Measurements from ENCODE around the gene IL1RAPL1.

IL1RAPL1 gene

DNA sequence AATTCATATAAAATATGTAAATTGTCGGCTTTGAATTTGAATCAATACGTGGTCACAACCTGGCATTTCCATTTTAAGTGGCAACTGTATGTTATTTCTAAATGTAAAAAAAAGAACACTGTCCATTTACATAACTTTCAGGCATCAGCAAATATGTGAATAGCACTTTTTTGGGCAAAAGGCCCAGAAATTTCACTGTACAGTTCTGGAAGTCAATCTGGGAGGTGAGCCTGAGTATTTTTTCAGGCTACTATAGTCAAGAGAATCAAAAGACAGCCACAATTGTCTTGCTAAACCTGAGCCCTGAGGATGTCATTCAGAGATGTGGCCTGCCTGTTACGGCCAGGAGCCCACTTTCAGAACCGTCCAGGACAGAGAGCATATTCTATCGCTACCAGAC is 1084.2 kb downstream of the IL1RAPL1 start:
- DNase-seq = no peak

DNA sequence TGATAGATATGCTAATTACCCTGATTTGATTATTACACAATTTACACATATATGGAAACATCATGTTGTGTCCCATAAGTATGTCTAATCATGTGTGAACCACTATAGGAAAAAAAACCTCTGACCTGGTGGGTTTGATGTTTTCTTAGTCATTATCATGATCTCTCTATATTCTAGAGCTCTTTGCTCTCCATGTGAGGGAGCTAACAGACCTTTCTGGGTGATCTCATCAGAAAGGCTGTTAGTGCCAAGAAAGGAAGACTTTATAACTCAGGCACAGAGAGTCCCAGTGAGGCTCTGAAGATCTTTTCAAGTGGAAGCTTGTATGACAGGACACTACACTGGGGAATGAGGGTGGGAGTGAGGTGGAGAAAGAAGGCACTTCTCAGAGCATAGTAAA is 1100.4 kb downstream of the IL1RAPL1 start:
- no peak for DNase-seq

DNA sequence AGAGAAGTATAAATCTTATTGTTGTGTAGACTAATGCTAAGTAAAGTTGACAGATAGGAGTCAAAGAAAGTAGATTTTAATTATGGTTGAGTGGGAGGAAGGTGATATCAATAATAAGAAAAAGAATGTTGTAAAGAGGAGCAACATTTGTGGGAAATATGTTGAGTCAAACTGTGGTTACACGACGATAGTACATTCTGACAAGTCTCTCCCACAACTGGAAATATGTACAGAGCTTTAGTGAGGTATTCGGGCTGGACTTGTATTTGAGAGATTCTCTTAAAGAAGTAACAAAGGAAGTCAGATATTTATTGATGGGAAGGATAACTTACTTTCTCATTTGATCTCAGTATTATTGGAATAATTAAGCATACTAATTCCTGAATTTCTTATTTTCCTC is 1102.8 kb downstream of the IL1RAPL1 start:
- no peak for DNase-seq

- no peak for DNase-seq
Observed at GRCh38 chrX:29691044-29691443, 1103.8 kb downstream of the IL1RAPL1 start.

GRCh38 chrX:29693912-29694311 is 1106.7 kb downstream of the IL1RAPL1 start:
- DNase-seq = no peak

- no peak for DNase-seq
Observed at GRCh38 chrX:29699239-29699638, 1112.0 kb downstream of the IL1RAPL1 start.

GRCh38 chrX:29707088-29707487 is 1119.8 kb downstream of the IL1RAPL1 start:
- no peak for DNase-seq

DNA sequence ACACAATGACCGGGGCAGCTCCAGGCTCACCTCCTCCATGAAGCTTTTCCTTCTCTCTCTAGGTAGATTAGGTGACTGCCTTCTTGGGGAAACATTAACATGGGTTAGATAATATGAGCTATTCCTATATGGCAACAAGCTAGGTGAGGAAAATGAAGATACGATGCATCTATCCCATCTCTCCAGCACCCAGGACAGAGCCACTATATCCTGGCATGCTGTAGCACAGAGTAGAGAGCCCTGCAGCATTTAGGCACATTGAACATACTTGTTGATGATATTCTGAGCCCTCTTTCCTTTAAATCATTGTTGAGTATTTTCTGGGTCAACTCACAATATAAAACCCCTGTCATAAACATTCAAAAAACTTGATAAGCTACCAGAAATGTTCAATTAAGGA is 1133.9 kb downstream of the IL1RAPL1 start:
- no peak for DNase-seq

DNA sequence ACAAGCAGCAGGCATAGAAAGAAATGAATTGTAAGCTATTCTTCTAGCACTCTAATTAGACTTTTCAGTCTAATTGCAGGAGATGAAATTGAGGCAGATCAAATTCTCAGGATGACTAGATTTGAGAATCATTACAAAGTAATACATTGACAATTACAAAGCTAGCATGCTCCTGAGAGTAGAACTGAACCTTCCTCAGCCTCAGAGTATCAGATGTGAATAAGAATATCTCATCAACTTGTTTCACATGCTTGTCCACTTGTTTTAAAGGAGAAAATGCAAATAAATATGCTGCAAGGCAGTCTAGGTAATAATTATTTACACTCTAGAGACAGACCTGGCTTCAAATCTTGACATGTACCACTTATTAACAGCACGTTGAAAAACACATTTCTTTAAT is 1137.1 kb downstream of the IL1RAPL1 start:
- no peak for DNase-seq

DNA sequence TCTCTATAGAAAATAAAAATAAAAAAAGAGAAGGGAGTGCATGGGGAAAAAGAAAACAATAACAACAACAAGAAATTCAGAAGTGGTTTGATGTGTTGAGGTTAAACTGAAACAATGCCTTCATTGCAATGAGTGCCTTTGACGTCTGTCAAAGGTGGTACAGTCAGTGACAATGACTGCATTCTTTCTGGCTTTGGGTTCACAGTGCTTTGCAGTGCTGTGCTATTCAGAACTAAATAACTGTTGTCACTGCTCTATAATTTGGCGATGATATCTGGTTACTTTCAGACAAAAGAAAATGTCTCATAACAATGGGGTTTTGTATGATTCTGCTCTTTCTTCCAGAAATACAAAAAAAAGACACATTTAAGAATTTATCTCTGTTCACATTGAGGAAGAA is 1139.6 kb downstream of the IL1RAPL1 start:
- no peak for DNase-seq

GRCh38 chrX:29728639-29729038 is 1141.4 kb downstream of the IL1RAPL1 start:
- DNase-seq = no peak

- no peak for DNase-seq
Observed at GRCh38 chrX:29744966-29745365, 1157.7 kb downstream of the IL1RAPL1 start.

GRCh38 chrX:29746326-29746725 is 1159.1 kb downstream of the IL1RAPL1 start:
- no peak for DNase-seq

DNA sequence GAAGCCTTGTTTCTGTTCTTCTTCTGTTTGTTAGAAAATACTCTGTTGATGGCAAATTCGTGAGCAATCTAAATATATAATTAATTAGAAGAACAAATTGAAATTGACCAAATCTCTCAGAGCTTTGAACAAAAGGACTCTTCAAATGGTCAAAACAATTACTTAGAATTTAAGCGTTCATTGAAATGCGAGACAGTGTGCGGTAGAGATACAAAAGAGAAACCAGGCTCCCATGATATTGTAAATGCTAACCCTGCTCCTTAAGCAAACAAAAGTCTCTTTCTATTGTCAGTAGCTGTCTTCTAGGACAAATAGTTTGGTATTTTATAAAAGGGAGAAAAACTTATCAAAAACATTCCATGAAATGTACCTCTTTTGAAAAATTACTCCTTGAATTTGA is 1174.8 kb downstream of the IL1RAPL1 start:
- DNase-seq = no peak

DNA sequence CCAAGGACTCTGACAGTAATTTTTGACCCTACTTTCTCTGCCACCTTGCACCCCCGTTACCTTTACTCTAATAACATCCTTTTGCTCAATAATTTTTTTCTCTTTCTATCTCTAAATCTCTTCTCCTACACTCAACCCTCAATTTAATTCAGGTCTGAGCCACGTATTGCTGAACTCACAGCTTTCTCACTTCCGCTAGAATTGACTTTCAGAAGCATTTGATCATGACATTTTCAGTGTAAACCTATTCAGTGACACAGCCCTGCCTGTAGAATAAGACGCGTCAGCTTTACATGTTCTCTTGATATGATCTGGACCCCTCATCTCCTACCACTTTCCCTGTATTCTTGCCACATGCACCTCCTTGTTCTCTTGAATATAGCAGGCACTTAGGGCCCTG is 1188.6 kb downstream of the IL1RAPL1 start:
- no peak for DNase-seq

GRCh38 chrX:29787656-29788055 is 1200.4 kb downstream of the IL1RAPL1 start:
- no peak for DNase-seq

DNA sequence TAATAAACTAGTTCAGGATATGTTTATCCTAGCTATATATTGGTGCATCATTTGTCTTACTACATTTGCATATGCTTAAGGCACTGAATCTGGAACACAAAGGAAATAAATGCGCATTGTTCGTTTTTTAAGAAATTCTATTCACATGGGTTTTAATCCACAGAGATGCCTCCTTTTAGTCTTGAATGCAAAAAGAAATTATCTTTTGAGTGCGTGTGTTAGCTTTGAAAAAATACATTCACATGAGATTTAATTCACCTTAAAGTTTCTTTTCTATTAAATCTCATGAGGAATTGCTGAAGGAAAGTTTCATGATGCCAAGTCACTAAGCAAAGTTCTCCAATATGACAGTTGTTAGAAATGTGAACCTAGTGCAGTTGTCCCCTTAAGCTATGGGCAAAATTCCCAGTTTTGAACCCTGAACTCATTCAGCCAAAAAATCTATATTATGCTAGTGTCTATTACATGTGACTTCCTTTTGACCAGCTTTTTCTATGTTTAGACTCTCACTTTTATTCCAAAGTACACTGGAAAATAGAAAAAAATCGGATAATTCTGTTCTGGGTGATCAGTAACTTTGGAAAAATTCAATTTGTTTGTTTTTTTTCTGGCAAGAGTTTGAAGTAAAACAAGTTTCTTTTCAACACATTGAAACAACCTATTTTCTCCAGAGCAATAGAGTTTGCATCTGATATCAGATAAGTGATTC is 1201.9 kb downstream of the IL1RAPL1 start:
- DNase-seq = no peak

DNA sequence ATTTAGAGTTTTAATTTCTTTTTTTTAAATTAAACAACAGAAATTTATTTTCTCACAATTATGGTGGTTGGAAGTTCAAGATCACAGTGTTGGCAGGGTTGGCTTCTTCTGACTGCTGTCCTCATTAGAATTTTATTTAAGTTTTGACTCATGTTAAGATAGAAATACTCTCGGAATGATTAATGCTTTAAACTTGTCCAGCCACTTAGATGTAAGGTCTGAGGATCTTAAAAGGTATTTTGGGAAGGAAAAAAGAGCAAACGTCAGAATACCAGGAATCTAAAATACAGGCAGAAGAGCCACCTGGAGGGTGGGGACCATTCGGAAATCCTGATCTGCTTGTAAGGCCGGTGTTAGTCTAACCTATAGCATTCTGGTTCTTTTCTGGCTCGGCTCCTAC is 1205.1 kb downstream of the IL1RAPL1 start:
- DNase-seq = no peak

- no peak for DNase-seq
Observed at GRCh38 chrX:29797156-29797555, 1209.9 kb downstream of the IL1RAPL1 start.

- DNase-seq = no peak
Observed at GRCh38 chrX:29798469-29798868, 1211.2 kb downstream of the IL1RAPL1 start.

GRCh38 chrX:29813174-29813573 is 1225.9 kb downstream of the IL1RAPL1 start:
- DNase-seq = no peak

GRCh38 chrX:29824176-29824906 is 1237.1 kb downstream of the IL1RAPL1 start:
- DNase-seq = no peak

DNA sequence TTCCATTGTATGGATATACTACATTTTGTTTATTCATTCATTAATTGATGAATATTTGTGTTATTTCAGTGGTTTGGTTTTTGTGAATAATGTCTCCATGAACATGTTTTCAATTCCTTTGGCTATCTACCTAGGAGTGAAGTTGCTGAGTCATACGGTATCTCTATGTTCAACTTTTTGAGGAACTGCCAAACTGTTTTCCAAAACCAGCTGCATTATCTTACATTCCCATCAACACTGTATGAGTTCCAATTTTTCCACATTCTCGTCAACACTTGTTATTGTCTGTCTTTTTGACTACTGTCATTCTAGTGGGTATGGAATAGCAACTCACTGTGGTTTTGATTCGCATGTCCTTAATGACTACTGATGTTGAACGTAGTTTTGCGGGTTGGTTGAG is 1239.5 kb downstream of the IL1RAPL1 start:
- no peak for DNase-seq

GRCh38 chrX:29834311-29834710 is 1247.1 kb downstream of the IL1RAPL1 start:
- DNase-seq = no peak

DNA sequence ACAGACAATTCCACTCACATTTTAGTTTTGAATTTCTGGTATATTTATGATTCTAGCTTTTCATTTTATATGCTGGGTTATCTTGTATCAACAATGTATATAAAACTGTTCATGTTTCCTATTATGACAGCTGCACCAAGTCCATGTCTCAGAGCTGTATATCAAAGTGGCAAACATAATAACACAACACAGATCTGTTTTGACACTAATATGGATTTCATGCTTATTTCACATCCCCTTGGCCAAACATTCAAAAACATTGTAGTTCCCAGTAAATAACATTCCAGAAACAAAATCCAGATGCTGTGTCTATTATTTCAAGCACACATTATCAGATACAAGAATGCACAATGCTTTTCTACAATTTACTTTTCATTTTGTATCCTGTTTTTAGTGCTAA is 1247.5 kb downstream of the IL1RAPL1 start:
- no peak for DNase-seq
